HepG2 (cell line): Measurements from ENCODE around the gene ASTN1.

Experiments used
- CTCF ChIP-seq: sonication (generic); formaldehyde crosslinking; IDR thresholded peaks from 2 replicates; pipeline ENCODE4 v1.5.0; 2020; ENCODE audit warnings: mild to moderate bottlenecking, missing genetic modification reagents, moderate library complexity
- EZH2 ChIP-seq: conservative IDR thresholded peaks from 2 replicates; pipeline ENCODE4 v1.6.1; 2012; ENCODE audit warnings: mild to moderate bottlenecking, low read depth, low read length, moderate library complexity
- HMG20A ChIP-seq: IDR thresholded peaks from 2 replicates; pipeline ENCODE4 v1.6.1; 2016; ENCODE audit warnings: borderline replicate concordance
- PBX3 ChIP-seq: sonication (generic); formaldehyde crosslinking; IDR thresholded peaks from 2 replicates; pipeline ENCODE4 v1.8.1; 2023; ENCODE audit warnings: missing genetic modification reagents, inconsistent platforms, borderline replicate concordance
- RFX5 ChIP-seq: IDR thresholded peaks from 2 replicates; pipeline ENCODE4 v1.6.1; 2011; ENCODE audit warnings: low read depth, low read length, improper control_type of control experiment
- TBX3 ChIP-seq: fragments of 450-650 bp; IDR thresholded peaks from 2 replicates; pipeline ENCODE4 v1.6.1; 2017; ENCODE audit warnings: antibody characterized with exemption, mild to moderate bottlenecking, inconsistent platforms, borderline replicate concordance
- TFDP1 ChIP-seq: IDR thresholded peaks from 2 replicates; pipeline ENCODE4 v1.6.1; 2016; ENCODE audit warnings: missing compliant biosample characterization, missing genetic modification reagents, borderline replicate concordance

- TF ChIP-seq HMG20A (CRISPR knock-in tag), result no peak
- TF ChIP-seq EZH2, result no peak
- TF ChIP-seq RFX5, result no peak
- TF ChIP-seq CTCF (CRISPR knock-in tag), result no peak
- no peak for TF ChIP-seq PBX3 (CRISPR knock-in tag)
- no peak for TF ChIP-seq TFDP1 (CRISPR knock-in tag)
- no peak for TF ChIP-seq TBX3
Measured at GRCh38 chr1:177173976-177174375, 9.5 kb upstream of the ASTN1 start.
